Heart left ventricle (tissue), 16 donors: ENCODE measurements around the gene B4GALT5. TPM values are rescaled to one million over a fixed set of nuclear protein-coding genes. Genes with fewer than 3 reads are reported as not detected.
"Not testable (repeated sequence)": the region's sequence is repeated elsewhere in the genome, so short reads cannot be mapped to it uniquely, and the experiment has no call there.

Experiments
- ATAC-seq, 4 donors: fragments of 200-7000 bp; cut with Tn5 transposase; one replicate each; pipeline ENCODE4 v1.9.1; 2020 to 2022; ENCODE audit warnings: moderate library complexity in 4 of 4, mild to moderate bottlenecking in 3 of 4, moderate number of reproducible peaks in 1 of 4
- DNase-seq, 5 donors: peaks; one replicate each; pipeline ENCODE4 v3.0.0-alpha.2; 2020
- H3K27ac ChIP-seq, 12 donors: fragments of 200-600 bp; sonication (generic) in 4 of 12; one replicate each; pipeline versions ENCODE4 v1.5.0 to v1.8.0; 2016 to 2022; ENCODE audit warnings: mild to moderate bottlenecking in 2 of 12
- H3K27me3 ChIP-seq, 9 donors: fragments of 200-600 bp; sonication (generic) in 2 of 9; one replicate each; pipeline versions ENCODE4 v1.5.1 to v1.8.0; 2016 to 2022; ENCODE audit warnings: mild to moderate bottlenecking in 3 of 9
- H3K36me3 ChIP-seq, 9 donors: fragments of 200-600 bp; sonication (generic) in 2 of 9; one replicate each; pipeline versions ENCODE4 v1.5.0 to v1.8.0; 2018 to 2022; ENCODE audit warnings: mild to moderate bottlenecking in 2 of 9
- H3K4me1 ChIP-seq, 12 donors: fragments of 200-600 bp; sonication (generic) in 4 of 12; one replicate each; pipeline versions ENCODE4 v1.5.0 to v1.8.0; 2016 to 2022; ENCODE audit warnings: mild to moderate bottlenecking in 3 of 12
- H3K4me3 ChIP-seq, 12 donors: fragments of 200-600 bp; sonication (generic) in 4 of 12; one replicate each; pipeline versions ENCODE4 v1.5.0 to v1.8.0; 2017 to 2022; ENCODE audit warnings: mild to moderate bottlenecking in 9 of 12, moderate library complexity in 4 of 12
- H3K9me3 ChIP-seq, 12 donors: fragments of 200-600 bp; sonication (generic) in 4 of 12; one replicate each; pipeline versions ENCODE4 v1.5.0 to v1.8.0; 2016 to 2022; ENCODE audit warnings: mild to moderate bottlenecking in 1 of 12
- CTCF ChIP-seq, 12 donors: fragments of 200-600 bp; sonication (generic) in 4 of 12; IDR thresholded peaks; one replicate each; pipeline versions ENCODE4 v1.5.0 to v1.8.0; 2018 to 2022; ENCODE audit warnings: antibody characterized with exemption in 12 of 12, mild to moderate bottlenecking in 5 of 12
- POLR2A ChIP-seq, 2 donors: fragments of 450-650 bp; IDR thresholded peaks; one replicate each; pipeline ENCODE4 v1.6.1; 2017; ENCODE audit warnings: antibody characterized with exemption in 2 of 2, mild to moderate bottlenecking in 2 of 2, moderate library complexity in 2 of 2
- WGBS, 4 donors: extraction: QIAGEN DNeasy Blood & Tissue Kit in 2 of 4; methylation state at CpG; one replicate each; pipeline versions ENCODE4 v1.1.5 to v1.1.7; 2013 to 2018; 5-methylcytosine and 5-hydroxymethylcytosine counted together
- intact Hi-C, 10 donors: fragments of 100-400 bp; cut with DNase I; formaldehyde crosslinking; loops; one replicate each; pipeline versions ENCODE4 v1.11.1 to v1.14.2; 2022
- polyA plus RNA-seq, 2 donors: library from polyadenylated mRNA; stranded (reverse); fragments of 200-250 nt; gene quantifications; one replicate each; pipeline ENCODE4 v1.2.3, GENCODE V29; 2013
- total RNA-seq, 9 donors: library from RNA; depleted of rRNA in 2 of 9; stranded (reverse); fragments of >200 nt in 2 of 9; fragmentation: NEBNext Ultra II Directional in 3 of 9; extraction: Animal tissue kit (Norgen Biotek cat#: 25700) in 3 of 9; gene quantifications; one replicate each; pipeline versions ENCODE4 v1.1.0 to v1.2.4, GENCODE V29; 2016 to 2023
- donor health status: ischemic (EF 13 %, LVEDD 7.1; RV severe dilation, severe dysfunction).
- donor health status: healthy with polysubstance abuse.
- donor health status: DM: no; HTN: yes; CAD: no.
- donor health status: DM: no; HTN: no; CAD: no.
- donor health status: ischemic (EF 25% LVEDD 6.9; RV normal size, moderate dysfunction).
- donor health status: ischemic (EF 25% LVEDD 5.7; RV mildly dilated, moderate dysfunction).
- donor health status: healthy.
- donor health status: DM: yes; HTN: yes; CAD: no.
- donor health status: ischemic (EF 35%, LVEDD 5.7; RV mildly dilated, moderate dysfunction).
- donor health status: nonischemic (EF 11% LVEDD 7.7; RV severe dilation, severe dysfunction).
- donor health status: DM: yes; HTN: yes; CAD: no.
- donor health status: PGD.
- donor health status: ischemic (EF 29% LVEDD 5.4; RV normal size, mild dysfunction).
- donor health status: nonischemic (EF 23%, LVEDD 6.1; RV moderate dilation, normal function).

Gene B4GALT5
- total and polyA plus RNA-seq, 11 donors, result 7.0 to 60.4 (median 29.3) TPM

DNA sequence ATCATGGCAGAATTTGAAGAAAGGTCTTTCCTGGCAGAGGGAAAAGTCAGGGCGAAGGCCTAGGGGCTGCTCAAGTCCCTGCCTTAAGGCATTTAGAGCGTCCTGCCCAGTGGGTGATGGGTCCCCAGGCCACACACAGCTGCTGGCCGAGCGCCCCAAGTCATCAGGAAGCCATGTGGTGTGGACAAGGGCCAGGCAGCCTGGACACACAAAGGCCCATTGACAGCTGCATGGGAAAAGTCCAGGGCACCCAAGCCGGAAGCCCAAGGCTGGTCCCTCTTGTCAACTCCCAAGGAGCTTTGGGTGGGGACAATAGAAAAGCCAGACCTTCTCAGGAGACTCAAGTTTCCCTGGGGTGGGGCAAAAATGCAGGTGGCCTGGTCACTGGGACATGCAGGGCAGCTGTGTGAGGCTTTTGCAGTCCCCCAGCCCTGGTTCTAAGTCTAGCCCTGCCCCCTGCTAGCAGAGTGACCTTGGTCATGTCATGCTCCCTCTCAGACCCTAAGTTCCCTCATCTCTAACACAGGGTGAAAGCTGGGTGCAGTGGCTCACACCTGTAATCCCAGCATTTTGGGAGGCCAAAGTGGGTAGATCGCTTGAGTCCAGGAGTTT, 101.4 kb downstream of the B4GALT5 start:
- Histone ChIP-seq H3K4me1 (peaks cover 0 to 44% (median 15%) of the 10 kb centered on the region in 12 donors), H3K36me3 (no peaks in the 10 kb centered on the region), H3K4me3 (no peak overlapping the region), H3K27ac (peak overlapping the region in 9 of 12 donors; percentile 13 to 52 (median 45)), H3K27me3 (peaks cover 0 to 8% (median 0%) of the 10 kb centered on the region in 9 donors), H3K9me3 (no peaks in the 10 kb centered on the region)
- intact Hi-C loops, result loop anchor here in 9 of 10 donors (1.0 to 10.0 kb wide), 13 partner anchors 100 to 315 kb away; partner anchors contain the start of genes B4GALT5 (in 5 of the 9), SLC9A8 (in 2 of the 9) and SPATA2 (in 1 of the 9)
- no peak for TF ChIP-seq CTCF (IDR thresholded peaks at IDR 0.05)
- TF ChIP-seq POLR2A (IDR thresholded peaks at IDR 0.05), result no peak
- DNase-seq (peak in 4 of 5 donors; percentile 63 to 81 (median 69)), ATAC-seq (peak; percentile 12 to 70 (median 42))
- 47 to 74% (median 62%) methylated on average over 6 of the region's 6 CpGs for WGBS, 4 donors

DNA sequence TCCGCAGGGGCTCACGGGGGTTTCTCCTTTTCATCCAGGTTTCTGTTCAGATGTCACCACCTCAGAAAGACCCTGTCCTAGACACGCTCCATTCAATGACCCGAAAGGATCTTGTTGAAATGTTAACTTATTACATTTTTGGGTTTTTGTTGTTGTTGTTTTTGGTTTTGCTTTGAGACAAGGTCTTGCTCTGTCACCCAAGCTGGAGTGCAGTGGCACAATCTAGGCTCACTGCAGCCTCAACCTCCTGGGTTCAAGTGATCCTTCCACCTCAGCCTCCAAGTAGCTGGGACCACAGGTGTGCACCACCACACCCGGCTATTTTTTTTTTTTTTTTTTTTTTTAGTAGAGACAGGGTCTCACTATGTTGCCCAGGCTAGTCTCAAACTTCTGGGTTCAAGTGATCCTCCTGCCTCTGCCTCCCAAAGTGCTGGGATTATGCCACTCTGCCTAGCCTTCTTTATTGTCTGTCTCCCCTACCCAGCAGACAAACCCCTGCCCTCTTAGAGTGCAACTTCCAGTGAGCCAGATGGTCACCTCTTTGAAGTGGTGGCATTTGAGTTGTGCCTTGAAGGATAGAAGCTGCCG, 102.0 kb downstream of the B4GALT5 start:
- not testable (repeated sequence) for H3K27me3 ChIP-seq, ATAC-seq, H3K9me3 ChIP-seq, H3K36me3 ChIP-seq, DNase-seq
- WGBS, 4 donors, result 57 to 73% (median 68%) methylated on average over 6 of the region's 6 CpGs
- Histone ChIP-seq H3K27ac (peak overlapping the region in 8 of 12 donors; percentile 13 to 52 (median 40)), H3K4me1 (peaks cover 0 to 44% (median 15%) of the 10 kb centered on the region in 12 donors), H3K4me3 (peak overlapping the region in 7 of 12 donors; percentile 3 to 34 (median 12))
- intact Hi-C loops, result loop anchor here (1.0 to 10.0 kb wide), 21 partner anchors 101 to 317 kb away; partner anchors contain the start of genes B4GALT5 (in 5 of the 10), SLC9A8 (in 2 of the 10) and SPATA2 (in 1 of the 10)

- DNase-seq (peak; percentile 62 to 89 (median 75)), ATAC-seq (peak in 3 of 4 donors; percentile 69 to 75 (median 71))
- Histone ChIP-seq H3K27ac (peak overlapping the region in 2 of 12 donors; percentile 34 to 52), H3K4me3 (peak overlapping the region in 8 of 12 donors; percentile 3 to 34 (median 16)), H3K36me3 (no peaks in the 10 kb centered on the region), H3K4me1 (peaks cover 0 to 40% (median 14%) of the 10 kb centered on the region in 12 donors), H3K9me3 (no peaks in the 10 kb centered on the region), H3K27me3 (peaks cover 0 to 8% (median 0%) of the 10 kb centered on the region in 9 donors)
- intact Hi-C loops, result loop anchor here (1.0 to 10.0 kb wide), 20 partner anchors 101 to 318 kb away; partner anchors contain the start of genes B4GALT5 (in 5 of the 10), SLC9A8 (in 2 of the 10) and SPATA2 (in 1 of the 10)
- TF ChIP-seq POLR2A (IDR thresholded peaks at IDR 0.05) (no peak), CTCF (IDR thresholded peaks at IDR 0.05) (peak in 11 of 12 donors; percentile 97 to 100 (median 100))
- WGBS, 4 donors, result 14 to 47% (median 15%) methylated on average over 11 to 48 of the region's 48 CpGs
Observed at GRCh38 chr20:49610691-49611538, 102.8 kb downstream of the B4GALT5 start.
